HFFc6 (cell line): Measurements from ENCODE around the gene SLC8A1. TPM values are rescaled to one million over a fixed set of nuclear protein-coding genes. Genes with fewer than 3 reads are reported as not detected.

Experiments used
- DNase-seq: peaks from one replicate; pipeline ENCODE4 v3.0.0-alpha.2; 2018
- H3K27ac Mint-ChIP-seq: 2 replicates; pipeline ENCODE4 v1.8.0; 2020; ENCODE audit warnings: mild to moderate bottlenecking, mixed read lengths
- H3K27me3 Mint-ChIP-seq: 2 replicates; pipeline ENCODE4 v1.8.0; 2021; ENCODE audit warnings: mild to moderate bottlenecking, moderate library complexity, mixed read lengths; ENCODE audit not compliant: insufficient read depth
- H3K36me3 Mint-ChIP-seq: 2 replicates; pipeline ENCODE4 v1.8.0; 2021; ENCODE audit warnings: low read depth, mixed read lengths
- H3K4me1 Mint-ChIP-seq: 2 replicates; pipeline ENCODE4 v1.8.0; 2020; ENCODE audit warnings: low read depth, mixed read lengths
- H3K4me3 Mint-ChIP-seq: 2 replicates; pipeline ENCODE4 v1.8.0; 2020; ENCODE audit warnings: mild to moderate bottlenecking, moderate library complexity, mixed read lengths
- H3K9me3 Mint-ChIP-seq: 2 replicates; pipeline ENCODE4 v1.8.0; 2020; ENCODE audit warnings: mild to moderate bottlenecking, mixed read lengths
- CTCF ChIP-seq: fragments of 200-600 bp; sonication (generic); IDR thresholded peaks from 2 replicates; pipeline ENCODE4 v1.5.0; 2021; ENCODE audit warnings: antibody characterized with exemption, mild to moderate bottlenecking
- total RNA-seq, 6 experiments: library from RNA; stranded (reverse); fragmentation: NEBNext Ultra II Directional; extraction: Animal tissue kit (Norgen Biotek cat#: 25700); gene quantifications; 2 replicates in 1 of 6; 3 replicates in 5 of 6; pipeline ENCODE4 v1.2.3, GENCODE V29; 2021

SLC8A1 gene
- total RNA-seq, 6 experiments from 2014 or later, result 71.5 to 96.9 (median 92.2) TPM

GRCh38 chr2:40254611-40255010 is 197.3 kb downstream of the SLC8A1 start:
- H3K36me3 Mint-ChIP-seq, result no peaks in the 10 kb centered on the region
- H3K4me3 Mint-ChIP-seq, result no peak overlapping the region
- H3K27me3 Mint-ChIP-seq, result no peaks in the 10 kb centered on the region; the same call in 1 of the 2 replicates
- H3K4me1 Mint-ChIP-seq, result peaks cover 17% of the 10 kb centered on the region
- no peaks in the 10 kb centered on the region for H3K9me3 Mint-ChIP-seq
- DNase-seq, result no peak
- H3K27ac Mint-ChIP-seq, result no peak overlapping the region
- TF ChIP-seq CTCF, result no peak

GRCh38 chr2:40251137-40251536 is 200.8 kb downstream of the SLC8A1 start:
- H3K27ac Mint-ChIP-seq, result peak overlapping the region; percentile 24; the same call in 1 of the 2 replicates

GRCh38 chr2:40249577-40249976 is 202.3 kb downstream of the SLC8A1 start:
- no peak overlapping the region for H3K27ac Mint-ChIP-seq
- TF ChIP-seq CTCF, result no peak
- peaks cover 38% of the 10 kb centered on the region for H3K4me1 Mint-ChIP-seq
- no peak overlapping the region for H3K4me3 Mint-ChIP-seq
- no peak for DNase-seq
- no peaks in the 10 kb centered on the region; the same call in 1 of the 2 replicates for H3K27me3 Mint-ChIP-seq
- no peaks in the 10 kb centered on the region for H3K36me3 Mint-ChIP-seq
- H3K9me3 Mint-ChIP-seq, result no peaks in the 10 kb centered on the region

More at GRCh38 chr2:40251137-40251536, 200.8 kb downstream of the SLC8A1 start:
- TF ChIP-seq CTCF, result no peak
- H3K4me1 Mint-ChIP-seq, result peaks cover 23% of the 10 kb centered on the region
- H3K36me3 Mint-ChIP-seq, result no peaks in the 10 kb centered on the region
- no peak for DNase-seq
- no peaks in the 10 kb centered on the region for H3K9me3 Mint-ChIP-seq
- no peak overlapping the region for H3K4me3 Mint-ChIP-seq
- H3K27me3 Mint-ChIP-seq, result no peaks in the 10 kb centered on the region; the same call in 1 of the 2 replicates

- TF ChIP-seq CTCF, result no peak
- Mint-ChIP-seq H3K9me3 (no peaks in the 10 kb centered on the region), H3K36me3 (no peaks in the 10 kb centered on the region), H3K4me1 (peaks cover 51% of the 10 kb centered on the region), H3K4me3 (no peak overlapping the region), H3K27ac (no peak overlapping the region), H3K27me3 (no peaks in the 10 kb centered on the region; the same call in 1 of the 2 replicates)
- no peak for DNase-seq
These were observed 203.6 kb downstream of the SLC8A1 start for GRCh38 chr2:40248294-40248693.

- peaks cover 79% of the 10 kb centered on the region for H3K4me1 Mint-ChIP-seq
- peak overlapping the region; percentile 53 for H3K4me3 Mint-ChIP-seq
- no peaks in the 10 kb centered on the region for H3K27me3 Mint-ChIP-seq
- no peaks in the 10 kb centered on the region for H3K9me3 Mint-ChIP-seq
- H3K27ac Mint-ChIP-seq, result peak overlapping the region; percentile 87
- TF ChIP-seq CTCF, result peak; percentile 79
- peak; percentile 49 for DNase-seq
- H3K36me3 Mint-ChIP-seq, result peaks cover 6% of the 10 kb centered on the region
These were observed 207.2 kb downstream of the SLC8A1 start for GRCh38 chr2:40244675-40245074.

- Mint-ChIP-seq H3K4me3 (peak overlapping the region; percentile 53), H3K4me1 (peaks cover 79% of the 10 kb centered on the region)
These were observed 207.6 kb downstream of the SLC8A1 start for GRCh38 chr2:40244251-40244650.

More at GRCh38 chr2:40244251-40244650, 207.6 kb downstream of the SLC8A1 start:
- H3K27me3 Mint-ChIP-seq, result no peaks in the 10 kb centered on the region
- DNase-seq, result no peak
- H3K9me3 Mint-ChIP-seq, result no peaks in the 10 kb centered on the region
- peak overlapping the region; percentile 87 for H3K27ac Mint-ChIP-seq
- no peak for TF ChIP-seq CTCF
- H3K36me3 Mint-ChIP-seq, result peaks cover 10% of the 10 kb centered on the region
